Right atrium auricular region (tissue), 2 donors: ENCODE measurements around the gene GRXCR1. TPM values are rescaled to one million over a fixed set of nuclear protein-coding genes. Genes with fewer than 3 reads are reported as not detected.

ENCODE experiments used
- DNase-seq: peaks from one replicate; pipeline ENCODE4 v3.0.0-alpha.2; 2019; ENCODE audit warnings: low spot score
- H3K27ac ChIP-seq, 2 donors: fragments of 200-600 bp; sonication (generic); 1 replicate in 1 of 2; 2 replicates in 1 of 2; pipeline ENCODE4 v1.5.1; 2016 to 2019
- H3K27me3 ChIP-seq, 2 donors: fragments of 200-600 bp; sonication (generic); one replicate each; pipeline versions ENCODE4 v1.5.1 to v1.6.0; 2017 to 2019
- H3K36me3 ChIP-seq: fragments of 200-600 bp; sonication (generic); one replicate; pipeline ENCODE4 v1.5.1; 2016
- H3K4me1 ChIP-seq, 2 donors: fragments of 200-600 bp; sonication (generic); one replicate each; pipeline versions ENCODE4 v1.5.1 to v1.6.0; 2017 to 2019
- H3K4me3 ChIP-seq, 2 donors: fragments of 200-600 bp; sonication (generic); 1 replicate in 1 of 2; 2 replicates in 1 of 2; pipeline ENCODE4 v1.5.1; 2017 to 2019; ENCODE audit warnings: mild to moderate bottlenecking in 1 of 2, moderate library complexity in 1 of 2
- H3K9me3 ChIP-seq, 2 donors: fragments of 200-600 bp; sonication (generic); one replicate each; pipeline ENCODE4 v1.5.1; 2019
- total RNA-seq, 2 donors: library from RNA; depleted of rRNA; stranded (reverse); fragments of >200 nt; gene quantifications; one replicate each; pipeline ENCODE4 v1.1.0, GENCODE V29; 2016
- TF ChIP-seq, protein P1 (sequence below), 2 donors: fragments of 200-600 bp; sonication (generic); IDR thresholded peaks; one replicate each; pipeline ENCODE4 v1.5.1; 2019; ENCODE audit warnings: antibody characterized with exemption in 2 of 2

The GRXCR1 gene
- total RNA-seq, 2 donors from 2014 or later = not detected

GRCh38 chr4:42891644-42892043 is 869 bp upstream of the GRXCR1 start:
- Histone ChIP-seq H3K27me3 (no peaks in the 10 kb centered on the region), H3K9me3 (peaks cover 0 to 14% of the 10 kb centered on the region in 2 donors), H3K27ac (no peak overlapping the region), H3K36me3 (no peaks in the 10 kb centered on the region), H3K4me3 (no peak overlapping the region), H3K4me1 (no peaks in the 10 kb centered on the region)
- TF ChIP-seq, protein P1, sequence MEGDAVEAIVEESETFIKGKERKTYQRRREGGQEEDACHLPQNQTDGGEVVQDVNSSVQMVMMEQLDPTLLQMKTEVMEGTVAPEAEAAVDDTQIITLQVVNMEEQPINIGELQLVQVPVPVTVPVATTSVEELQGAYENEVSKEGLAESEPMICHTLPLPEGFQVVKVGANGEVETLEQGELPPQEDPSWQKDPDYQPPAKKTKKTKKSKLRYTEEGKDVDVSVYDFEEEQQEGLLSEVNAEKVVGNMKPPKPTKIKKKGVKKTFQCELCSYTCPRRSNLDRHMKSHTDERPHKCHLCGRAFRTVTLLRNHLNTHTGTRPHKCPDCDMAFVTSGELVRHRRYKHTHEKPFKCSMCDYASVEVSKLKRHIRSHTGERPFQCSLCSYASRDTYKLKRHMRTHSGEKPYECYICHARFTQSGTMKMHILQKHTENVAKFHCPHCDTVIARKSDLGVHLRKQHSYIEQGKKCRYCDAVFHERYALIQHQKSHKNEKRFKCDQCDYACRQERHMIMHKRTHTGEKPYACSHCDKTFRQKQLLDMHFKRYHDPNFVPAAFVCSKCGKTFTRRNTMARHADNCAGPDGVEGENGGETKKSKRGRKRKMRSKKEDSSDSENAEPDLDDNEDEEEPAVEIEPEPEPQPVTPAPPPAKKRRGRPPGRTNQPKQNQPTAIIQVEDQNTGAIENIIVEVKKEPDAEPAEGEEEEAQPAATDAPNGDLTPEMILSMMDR (IDR thresholded peaks at IDR 0.05) = no peak
- no peak for DNase-seq

DNA sequence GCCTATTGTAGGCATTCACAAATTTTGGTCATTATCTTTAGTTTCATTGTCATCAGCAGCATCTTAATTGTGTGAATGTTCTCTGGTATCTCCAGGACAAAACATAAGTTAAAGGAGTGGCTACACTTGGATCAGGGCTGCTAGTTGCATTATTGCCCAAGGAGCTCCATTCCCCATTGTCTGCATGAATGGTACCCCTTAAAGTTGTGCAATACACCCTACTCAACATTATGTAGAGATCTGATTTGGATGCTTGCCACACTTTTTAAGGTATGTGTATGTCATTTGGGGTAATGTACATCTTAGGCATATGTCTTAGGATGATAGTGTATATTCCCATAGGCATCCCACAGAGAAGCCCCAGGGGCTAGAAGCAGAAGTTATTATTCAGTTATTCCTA is 2.9 kb downstream of the GRXCR1 start:
- H3K4me3 ChIP-seq = no peak overlapping the region
- TF ChIP-seq, protein P1 (IDR thresholded peaks at IDR 0.05) = no peak
- no peak overlapping the region for H3K27ac ChIP-seq
- DNase-seq = no peak
- no peaks in the 10 kb centered on the region for H3K27me3 ChIP-seq
- H3K36me3 ChIP-seq = no peaks in the 10 kb centered on the region
- no peaks in the 10 kb centered on the region for H3K9me3 ChIP-seq
- H3K4me1 ChIP-seq = no peaks in the 10 kb centered on the region

GRCh38 chr4:42904986-42905385 is 12.5 kb downstream of the GRXCR1 start:
- Histone ChIP-seq H3K36me3 (no peaks in the 10 kb centered on the region), H3K9me3 (no peaks in the 10 kb centered on the region), H3K4me3 (no peak overlapping the region), H3K27me3 (no peaks in the 10 kb centered on the region), H3K27ac (no peak overlapping the region), H3K4me1 (no peaks in the 10 kb centered on the region)
- TF ChIP-seq, protein P1 (IDR thresholded peaks at IDR 0.05) = no peak
- DNase-seq = no peak

DNA sequence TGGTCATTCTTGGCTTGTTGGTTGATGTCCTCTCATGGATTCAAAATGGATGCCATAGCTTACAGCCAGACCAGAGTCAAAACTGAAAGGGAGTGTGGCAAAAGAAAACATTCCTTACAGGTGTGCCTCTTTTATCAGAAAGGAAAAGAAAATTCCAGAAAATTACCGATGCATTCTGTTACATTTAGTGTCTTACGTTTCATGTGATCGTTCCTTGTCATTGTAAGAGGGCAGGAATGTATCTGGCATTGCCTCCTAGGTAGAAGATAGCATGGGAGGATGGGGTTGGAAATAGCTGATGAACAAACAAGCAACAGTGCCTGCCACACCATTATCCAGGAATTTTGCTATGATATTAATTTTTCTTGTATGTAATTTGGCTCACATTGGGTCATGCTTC is 13.1 kb downstream of the GRXCR1 start:
- H3K36me3 ChIP-seq = no peaks in the 10 kb centered on the region

GRCh38 chr4:42906341-42906740 is 13.8 kb downstream of the GRXCR1 start:
- no peak for DNase-seq
- H3K9me3 ChIP-seq = no peaks in the 10 kb centered on the region
- H3K4me1 ChIP-seq = no peaks in the 10 kb centered on the region
- no peak overlapping the region for H3K4me3 ChIP-seq
- no peak overlapping the region for H3K27ac ChIP-seq
- TF ChIP-seq, protein P1 (IDR thresholded peaks at IDR 0.05) = no peak
- H3K36me3 ChIP-seq = no peaks in the 10 kb centered on the region
- H3K27me3 ChIP-seq = no peaks in the 10 kb centered on the region

More for the DNA sequence above, 13.1 kb downstream of the GRXCR1 start:
- no peak overlapping the region for H3K27ac ChIP-seq
- H3K27me3 ChIP-seq = no peaks in the 10 kb centered on the region
- TF ChIP-seq, protein P1 (IDR thresholded peaks at IDR 0.05) = no peak
- no peaks in the 10 kb centered on the region for H3K4me1 ChIP-seq
- no peak overlapping the region for H3K4me3 ChIP-seq
- no peak for DNase-seq
- no peaks in the 10 kb centered on the region for H3K9me3 ChIP-seq
